Naive thymus-derived CD8-positive, alpha-beta T cell (primary cell): ENCODE measurements around the gene LIPT2. TPM values are rescaled to one million over a fixed set of nuclear protein-coding genes. Genes with fewer than 3 reads are reported as not detected.

Experiments used
- ATAC-seq, 2 donors: fragments of 150-1000 bp; cut with Tn5 transposase in 1 of 2; sonication (Bioruptor Pico), chemical (Tn5 transposase) in 1 of 2; 1 replicate in 1 of 2; 2 replicates in 1 of 2; pipeline ENCODE4 v1.10.0; 2021; ENCODE audit warnings: mild to moderate bottlenecking in 2 of 2, moderate library complexity in 2 of 2
- POLR2A ChIA-PET: fragments of 350-600 bp; sonication (Branson Sonifier 250); formaldehyde crosslinking; loops from one replicate; lab custom pipeline; 2021; ENCODE audit warnings: antibody characterized with exemption; lab: Charles Lee
- DNase-seq, 10 donors: peaks; one replicate each; pipeline versions ENCODE4 v3.0.0 to v3.0.0-alpha.2; 2020 to 2022
- H3K27ac Mint-ChIP-seq, 10 donors: one replicate each; pipeline ENCODE4 v1.8.0; 2020 to 2022; ENCODE audit warnings: mild to moderate bottlenecking in 10 of 10, mixed read lengths in 10 of 10, moderate library complexity in 4 of 10, inconsistent platforms in 1 of 10
- H3K27me3 Mint-ChIP-seq, 5 donors: one replicate each; pipeline ENCODE4 v1.8.0; 2021 to 2022; ENCODE audit warnings: mixed read lengths in 5 of 5
- H3K36me3 Mint-ChIP-seq, 3 donors: one replicate each; pipeline ENCODE4 v1.8.0; 2020 to 2022; ENCODE audit warnings: mixed read lengths in 3 of 3, mild to moderate bottlenecking in 2 of 3, inconsistent platforms in 1 of 3
- H3K4me1 Mint-ChIP-seq, 4 donors: one replicate each; pipeline ENCODE4 v1.8.0; 2021 to 2022; ENCODE audit warnings: mixed read lengths in 4 of 4
- H3K4me3 Mint-ChIP-seq, 10 donors: one replicate each; pipeline ENCODE4 v1.8.0; 2020 to 2022; ENCODE audit warnings: mild to moderate bottlenecking in 10 of 10, mixed read lengths in 10 of 10, moderate library complexity in 6 of 10, inconsistent platforms in 1 of 10
- H3K9me3 Mint-ChIP-seq, 9 donors: one replicate each; pipeline ENCODE4 v1.8.0; 2020 to 2022; ENCODE audit warnings: mixed read lengths in 9 of 9, mild to moderate bottlenecking in 3 of 9, inconsistent platforms in 1 of 9, moderate library complexity in 1 of 9
- polyA plus RNA-seq, 3 donors: library from polyadenylated mRNA; unstranded; fragments of 300-500 nt; fragmentation: Illumina TruSeq; gene quantifications; one replicate each; pipeline ENCODE4 v1.2.3, GENCODE V29; 2021
- total RNA-seq, 8 experiments: library from RNA in 2 of 8; stranded (reverse) in 2 of 8; gene quantifications; one replicate each; pipeline ENCODE4 v1.2.3 and lab custom pipeline; 2021 to 2026

Gene LIPT2
- total and polyA plus RNA-seq, 5 experiments from 2014 or later = 13.4 to 23.5 (median 17.8) TPM

GRCh38 chr11:74443071-74443864 lies 50.3 kb downstream of the LIPT2 start:
- ATAC-seq = no peak
- POLR2A ChIA-PET = no interaction called here
- peaks cover 0 to 5% (median 2%) of the 10 kb centered on the region in 3 donors for H3K36me3 Mint-ChIP-seq
- H3K4me3 Mint-ChIP-seq = no peak overlapping the region
- no peak for DNase-seq
- peaks cover 0 to 8% (median 0%) of the 10 kb centered on the region in 5 donors for H3K27me3 Mint-ChIP-seq
- H3K9me3 Mint-ChIP-seq = peaks cover 0 to 8% (median 0%) of the 10 kb centered on the region in 9 donors
- no peaks in the 10 kb centered on the region for H3K4me1 Mint-ChIP-seq
- H3K27ac Mint-ChIP-seq = peak overlapping the region in 1 of 10 donors; percentile 44

- peaks cover 0 to 5% (median 2%) of the 10 kb centered on the region in 3 donors for H3K36me3 Mint-ChIP-seq
- peaks cover 0 to 8% (median 0%) of the 10 kb centered on the region in 9 donors for H3K9me3 Mint-ChIP-seq
- no peak for ATAC-seq
- H3K4me1 Mint-ChIP-seq = no peaks in the 10 kb centered on the region
- POLR2A ChIA-PET = no interaction called here
- no peak overlapping the region for H3K27ac Mint-ChIP-seq
- peaks cover 0 to 8% (median 0%) of the 10 kb centered on the region in 5 donors for H3K27me3 Mint-ChIP-seq
- DNase-seq = no peak
- no peak overlapping the region for H3K4me3 Mint-ChIP-seq
Observed at GRCh38 chr11:74442636-74443035, 50.9 kb downstream of the LIPT2 start.

Other genes starting within 250 kb of the LIPT2 start
- not detected for gene P4HA3, start 182.1 kb downstream of the LIPT2 start, total RNA-seq
- not detected for gene P4HA3, start 182.1 kb downstream of the LIPT2 start, polyA plus RNA-seq
- gene PGM2L1, start 95.3 kb downstream of the LIPT2 start, total RNA-seq = 10 to 100 TPM; 11.0 to 11.5 TPM
- 1 to 10 TPM; 2.8 to 2.9 (median 2.9) TPM for gene PGM2L1, start 95.3 kb downstream of the LIPT2 start, polyA plus RNA-seq
- gene KCNE3, start 26.2 kb downstream of the LIPT2 start, total RNA-seq = not detected
- not detected for gene KCNE3, start 26.2 kb downstream of the LIPT2 start, polyA plus RNA-seq
- gene POLD3, start 98.9 kb upstream of the LIPT2 start, total RNA-seq = 10 to 100 TPM; 14.2 to 14.9 TPM
- 10 to 100 TPM; 12.0 to 17.4 (median 16.9) TPM for gene POLD3, start 98.9 kb upstream of the LIPT2 start, polyA plus RNA-seq
- not detected for gene CHRDL2, start 237.7 kb upstream of the LIPT2 start, total RNA-seq
- not detected for gene CHRDL2, start 237.7 kb upstream of the LIPT2 start, polyA plus RNA-seq